ENCODE measurements around the gene WDR48.
"Not testable (repeated sequence)": the region's sequence is repeated elsewhere in the genome, so short reads cannot be mapped to it uniquely, and the experiment has no call there.

WDR48 gene

DNA sequence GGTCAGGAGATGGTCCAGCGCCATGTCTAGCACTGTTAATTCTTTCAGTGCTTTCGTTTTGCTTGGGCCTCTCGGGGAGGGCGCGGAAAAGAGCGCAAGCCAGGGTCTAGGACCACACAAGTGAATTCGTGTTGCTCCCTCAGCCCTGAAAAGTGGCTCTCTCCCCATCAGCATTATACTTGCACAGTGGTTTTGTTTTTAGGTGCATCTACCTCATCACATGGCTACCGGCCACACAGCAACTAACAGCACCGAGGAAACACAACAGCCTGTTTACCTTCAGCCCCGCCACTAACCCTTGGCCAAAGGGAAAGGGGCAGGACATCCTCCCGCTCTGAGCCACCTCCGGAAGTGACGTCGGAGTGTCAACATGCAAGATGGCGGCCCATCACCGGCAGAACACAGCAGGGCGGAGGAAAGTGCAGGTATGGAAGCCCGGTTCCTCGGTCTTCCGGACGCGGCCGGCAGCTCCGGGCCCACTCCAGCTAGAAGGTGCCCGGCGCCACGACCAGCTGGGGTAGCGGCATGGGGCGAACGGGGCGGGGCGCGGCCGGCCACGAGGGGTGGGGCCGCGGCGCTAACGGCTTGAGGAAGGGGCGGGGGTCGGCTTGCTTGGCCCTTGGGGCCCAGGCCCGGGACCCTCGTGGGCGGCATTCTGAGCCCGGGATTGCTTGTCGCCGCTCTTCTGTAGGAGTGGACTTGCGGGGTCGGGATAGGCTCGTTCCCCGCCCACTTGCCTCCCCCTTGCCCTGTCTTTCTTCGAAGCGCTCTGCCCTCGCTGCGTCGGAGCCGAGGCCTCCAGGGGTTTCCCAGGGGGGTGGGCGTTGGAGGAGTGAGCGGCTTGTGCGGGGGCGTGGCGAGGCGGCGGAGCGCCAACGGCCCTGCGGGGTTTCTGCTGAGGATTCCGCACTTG, at the start of gene WDR48, which contains the start of gene SCN11A:
Gene WDR48, plus strand, starts transcription at position 368 of the 913 bp plus-strand sequence. Its CDS starts 10 bp downstream, at position 378.
Gene SCN11A, minus strand, starts transcription at position 296 of the 913 bp plus-strand sequence. CDS start 101,582 bp downstream, outside the sequence.
- peak; percentile 60 to 97 (median 89) for DNase-seq

DNA sequence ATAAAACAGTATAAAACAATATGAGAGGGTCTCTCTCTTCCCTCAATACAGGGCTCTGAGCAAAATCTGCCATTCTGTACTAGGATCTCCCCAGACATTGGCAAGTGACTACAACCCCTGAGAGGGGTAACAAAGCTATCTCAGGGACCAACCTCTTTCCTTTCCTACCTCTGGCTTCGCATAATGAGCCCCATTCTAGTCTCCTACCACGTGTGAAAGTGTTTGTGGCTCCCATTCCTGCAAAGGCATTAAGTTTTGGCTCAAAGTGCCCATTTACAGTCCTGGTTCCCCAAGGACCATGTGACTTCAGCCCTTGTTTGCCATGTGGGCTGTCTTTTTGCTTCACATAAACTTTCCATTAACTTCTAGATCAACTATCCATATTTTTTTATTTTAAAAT, 46.5 kb upstream of the WDR48 start:
- no peak for DNase-seq

DNA sequence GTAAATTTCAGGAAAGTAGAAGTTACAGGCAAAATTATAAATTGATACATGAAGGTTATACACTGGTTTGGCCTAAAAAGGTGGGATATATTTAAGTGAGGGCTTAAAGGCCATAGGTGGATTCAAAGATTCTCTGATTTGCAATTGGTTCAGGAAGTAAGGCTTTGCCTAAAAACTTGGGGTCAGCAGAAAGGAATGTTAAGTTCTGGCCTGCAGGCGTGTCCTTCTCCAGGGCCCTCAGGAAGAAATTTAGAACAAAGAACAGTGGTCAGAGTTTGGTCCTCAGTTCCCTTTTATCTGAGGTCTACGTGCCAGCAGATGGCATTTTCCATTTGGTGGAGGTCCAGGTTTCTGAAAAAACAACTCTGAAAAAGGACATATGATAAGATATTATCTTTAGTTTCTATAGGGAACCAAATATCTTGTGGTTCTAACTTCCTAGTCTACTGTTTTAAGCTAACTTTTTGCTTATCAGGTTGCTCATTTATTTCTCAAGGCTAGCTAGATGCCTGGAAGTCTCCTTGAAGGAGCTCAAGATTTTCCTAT, 40.6 kb upstream of the WDR48 start:
- no peak for DNase-seq

DNA sequence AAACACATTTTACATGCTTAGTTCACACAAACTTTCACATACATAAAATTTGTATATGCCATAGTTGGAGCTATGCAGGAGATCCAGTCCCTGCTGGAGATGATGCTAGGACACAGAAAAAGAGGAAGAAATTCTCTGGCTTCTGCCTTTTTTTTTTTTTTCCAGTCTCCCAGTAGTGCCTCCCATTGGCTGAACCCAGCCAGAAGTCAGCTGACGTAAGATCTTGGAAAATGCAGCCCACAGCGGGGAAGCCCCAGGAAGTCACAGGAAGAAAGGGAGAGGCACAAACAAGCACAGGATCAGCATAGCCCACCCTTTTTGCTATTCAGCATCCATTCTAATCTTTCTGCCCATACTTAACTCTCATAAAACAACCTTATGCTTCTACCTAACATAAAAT, 38.5 kb upstream of the WDR48 start:
- DNase-seq: no peak

DNA sequence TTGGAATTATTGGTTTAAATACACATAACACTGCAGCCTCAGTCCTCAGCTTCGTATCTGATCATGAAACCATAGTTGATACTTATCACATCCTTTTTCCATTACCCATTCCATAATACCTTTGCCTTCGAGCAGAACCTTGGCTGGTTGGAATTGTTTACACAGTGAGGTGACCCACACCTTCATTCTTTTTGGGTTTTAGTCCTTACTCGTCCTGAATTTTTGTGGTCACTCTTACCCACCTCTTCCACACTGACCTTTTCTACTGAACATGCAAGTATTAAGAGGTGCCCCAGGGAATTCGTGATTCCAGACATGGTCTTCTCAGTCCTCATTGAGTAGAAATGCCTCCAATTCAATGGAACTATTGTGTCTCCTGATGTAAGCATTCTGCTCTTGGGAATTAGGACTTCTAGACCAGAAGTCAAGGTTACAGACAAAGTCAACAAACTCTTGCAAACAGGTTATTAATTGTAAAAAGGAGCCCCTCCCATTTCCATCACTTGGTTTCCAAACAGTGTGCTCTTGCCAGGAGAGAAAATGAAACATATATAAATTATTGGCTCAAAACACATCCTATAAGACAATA, 37.8 kb upstream of the WDR48 start:
- DNase-seq: no peak

DNA sequence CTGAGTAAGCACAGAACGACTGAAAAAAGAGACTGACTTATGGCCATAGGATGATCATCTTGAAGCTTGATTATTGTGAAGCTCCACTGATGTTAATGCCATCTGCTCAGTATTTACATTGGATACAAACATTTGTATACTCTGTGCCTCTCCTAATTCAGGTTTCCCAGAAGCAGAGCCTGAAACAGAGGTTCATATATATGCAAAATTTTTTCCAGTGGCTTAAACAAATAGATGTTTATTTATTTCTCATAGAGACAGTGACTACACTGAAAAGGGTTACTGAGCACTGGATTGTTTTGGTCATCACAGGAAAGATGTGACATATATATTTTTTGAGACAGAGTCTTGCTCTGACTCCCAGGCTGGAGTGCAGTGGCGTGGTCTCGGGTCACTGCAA, 36.4 kb upstream of the WDR48 start:
- no peak for DNase-seq

DNA sequence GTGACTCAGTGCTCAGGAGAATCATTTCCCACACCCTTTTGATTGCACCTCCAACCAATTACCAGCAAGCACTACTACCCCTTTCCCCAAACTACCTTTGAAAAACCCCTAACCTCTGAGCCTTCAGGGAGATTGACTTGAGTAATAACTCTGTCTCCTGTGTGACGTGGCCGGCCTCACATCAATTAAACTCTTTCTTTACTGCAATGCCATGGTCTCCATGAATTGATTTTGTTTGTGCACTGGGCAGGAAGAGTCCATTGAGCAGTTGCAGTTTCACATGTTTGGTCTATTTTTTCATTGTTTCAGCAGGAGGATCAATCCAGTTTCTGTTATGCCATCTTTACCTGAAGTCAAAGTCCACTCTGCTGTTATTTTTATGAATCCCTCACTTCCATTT, 32.5 kb upstream of the WDR48 start:
- no peak for DNase-seq

DNA sequence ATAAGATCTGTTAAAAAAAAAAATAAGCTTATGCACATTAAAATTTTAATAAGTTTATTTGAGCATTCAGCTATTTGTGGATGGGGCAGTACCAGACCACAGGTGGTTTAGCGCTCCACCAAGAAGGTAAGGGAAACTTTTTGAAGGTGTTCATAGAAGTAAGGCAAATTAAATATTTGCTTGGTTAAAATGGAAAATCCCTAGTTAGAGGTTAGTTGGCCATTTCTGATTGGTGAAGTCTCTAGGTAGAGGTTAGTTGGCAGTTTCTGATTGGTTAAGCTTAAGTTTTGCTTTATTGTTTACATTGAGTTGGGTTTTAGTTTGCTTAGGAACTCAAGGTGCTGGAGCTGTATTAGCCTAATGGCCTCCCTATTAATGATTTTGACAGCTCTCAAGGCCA, 30.8 kb upstream of the WDR48 start:
- DNase-seq: no peak

DNA sequence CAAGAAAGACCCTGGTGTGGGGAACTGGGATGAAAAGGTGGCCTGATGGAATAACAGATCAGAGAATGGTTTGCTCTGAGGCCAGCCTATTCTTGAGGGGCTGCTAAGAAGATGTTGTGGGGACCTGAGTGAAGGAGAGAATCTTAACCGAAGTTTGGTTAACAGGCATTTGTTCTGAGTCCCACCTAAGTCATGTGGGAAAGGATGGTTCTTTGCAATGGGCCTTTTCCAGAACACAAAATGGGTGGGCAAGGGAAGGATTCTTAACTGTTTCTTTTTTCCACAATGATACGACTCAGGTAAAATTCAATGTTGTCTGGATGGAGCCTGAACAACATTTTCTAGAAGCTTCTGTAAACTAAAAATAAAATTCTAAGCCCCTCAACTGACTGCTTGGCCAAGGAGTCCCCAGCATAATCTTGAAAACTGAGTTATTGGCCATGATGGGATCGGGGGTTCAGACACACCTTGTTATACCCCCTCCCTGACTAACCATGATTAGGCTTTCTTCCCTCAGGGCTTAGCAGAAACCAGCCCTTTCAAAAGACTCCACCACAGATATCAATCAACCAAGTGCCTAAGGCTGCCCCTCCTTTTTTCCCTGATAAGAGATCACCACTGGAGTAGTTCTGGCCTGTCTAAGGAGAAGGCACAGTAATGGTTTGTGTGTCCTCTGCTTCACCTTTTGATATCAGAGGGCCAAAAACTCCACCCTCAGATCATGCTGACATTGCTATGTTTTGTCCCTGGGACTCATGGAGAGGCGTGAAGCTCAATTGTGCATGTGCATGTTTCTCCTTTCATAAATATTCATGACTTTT, 30.1 kb upstream of the WDR48 start:
- DNase-seq: no peak

DNA sequence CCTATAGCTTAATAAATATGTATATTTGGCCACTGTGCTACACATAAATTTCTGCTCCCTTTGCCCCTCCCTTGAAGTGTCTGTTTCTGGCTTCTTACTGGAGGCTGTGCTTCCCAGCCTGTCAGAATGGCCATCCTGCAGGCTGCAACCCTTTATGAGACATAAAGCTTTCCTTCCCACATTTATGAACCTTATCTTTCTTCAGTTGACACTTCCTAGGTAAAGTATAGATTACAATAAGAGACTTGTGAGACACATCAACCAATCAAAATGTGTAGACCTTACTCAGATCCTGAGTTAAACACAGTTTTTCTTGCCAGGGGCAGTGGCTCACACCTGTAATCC, 29.6 kb upstream of the WDR48 start:
- DNase-seq: no peak

DNA sequence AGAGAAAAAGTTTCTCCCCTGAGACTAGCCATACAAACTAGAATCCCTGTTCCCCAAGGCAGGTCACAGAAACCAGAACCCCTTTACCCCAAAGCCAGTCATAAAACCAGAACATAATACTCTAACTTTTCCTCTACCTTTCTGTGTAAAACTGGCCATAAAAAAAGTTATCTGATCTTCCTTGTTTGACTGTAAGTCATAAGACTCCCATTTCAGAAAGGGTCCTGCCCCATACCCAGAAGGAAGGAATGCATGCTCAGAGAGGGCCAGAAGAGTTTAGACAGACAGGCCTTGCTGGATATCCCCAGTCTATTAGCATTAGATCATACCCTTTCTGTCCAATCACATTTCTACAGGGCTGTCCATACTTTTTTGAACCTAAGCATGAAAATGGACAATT, 27.3 kb upstream of the WDR48 start:
- DNase-seq: no peak

DNA sequence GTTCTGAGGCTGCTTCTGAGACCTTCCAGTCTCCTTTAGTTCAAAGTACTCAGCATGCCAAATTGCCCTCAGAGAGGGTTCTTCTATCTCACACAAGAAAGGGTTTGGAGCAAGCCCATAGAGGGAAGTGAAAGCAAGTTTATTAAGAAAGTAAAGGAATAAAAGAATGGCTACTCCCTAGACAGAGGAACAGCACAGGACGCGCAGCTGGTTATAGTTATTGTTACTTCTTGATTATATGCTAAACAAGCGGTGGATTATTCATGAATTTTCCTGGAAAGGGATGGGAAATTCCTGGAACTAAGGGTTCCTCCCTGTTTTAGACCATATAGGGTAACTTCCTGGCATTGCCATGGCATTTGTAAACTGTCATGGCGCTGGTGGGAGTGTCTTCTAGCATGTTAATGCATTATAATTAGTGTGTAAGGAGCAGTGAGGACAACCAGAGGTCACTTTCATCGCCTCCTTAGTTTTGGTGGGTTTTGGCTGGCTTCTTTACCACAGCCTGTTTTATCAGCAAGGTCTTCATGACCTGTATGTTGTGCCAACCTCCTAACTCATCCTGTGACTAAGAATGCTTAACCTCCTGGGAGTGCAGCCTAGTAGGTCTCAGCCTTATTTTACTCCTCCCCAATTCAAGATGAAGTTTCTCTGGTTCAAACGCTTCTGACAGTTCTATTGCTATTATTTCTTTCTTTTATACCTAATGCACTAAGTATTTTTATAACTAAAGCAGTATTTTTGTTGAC, 26.4 kb upstream of the WDR48 start:
- DNase-seq: no peak

DNA sequence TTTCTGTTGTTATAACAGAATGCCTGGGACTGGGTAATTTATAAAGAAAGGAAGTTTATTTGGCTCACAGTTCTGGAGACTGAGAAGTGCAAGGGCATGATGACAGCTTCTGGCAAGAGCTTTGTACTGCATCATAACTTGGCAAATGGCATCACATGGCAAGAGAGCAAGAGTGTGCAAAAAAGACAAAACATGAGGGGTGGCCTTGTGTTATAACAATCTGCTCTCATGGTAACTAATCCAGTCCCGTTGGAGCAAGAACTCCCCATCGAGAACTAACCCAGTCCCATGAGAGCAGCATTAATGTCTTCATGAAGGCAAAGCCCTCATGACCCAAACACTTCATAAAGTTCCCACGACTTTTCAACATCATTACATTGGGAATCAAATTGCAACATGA, 23.3 kb upstream of the WDR48 start:
- no peak for DNase-seq

DNA sequence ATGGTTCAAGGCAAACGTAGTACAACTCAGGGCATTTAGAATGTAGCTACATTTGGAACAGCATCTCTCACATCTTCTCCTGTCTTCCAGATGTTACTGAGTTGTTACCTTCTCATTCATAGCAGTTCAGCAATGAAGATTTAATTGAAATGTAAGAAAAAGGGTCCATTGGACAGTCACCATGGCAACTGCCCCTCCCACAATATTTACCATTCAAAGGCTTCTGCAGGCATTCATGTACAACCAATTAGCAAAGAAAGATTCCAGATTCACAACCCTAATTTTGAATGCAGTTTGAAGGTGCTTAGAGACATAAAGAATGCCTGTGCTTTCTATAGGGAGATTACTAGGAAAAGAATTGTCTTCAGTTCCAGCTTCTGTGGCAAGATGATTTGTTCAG, 22.3 kb upstream of the WDR48 start:
- DNase-seq: no peak

DNA sequence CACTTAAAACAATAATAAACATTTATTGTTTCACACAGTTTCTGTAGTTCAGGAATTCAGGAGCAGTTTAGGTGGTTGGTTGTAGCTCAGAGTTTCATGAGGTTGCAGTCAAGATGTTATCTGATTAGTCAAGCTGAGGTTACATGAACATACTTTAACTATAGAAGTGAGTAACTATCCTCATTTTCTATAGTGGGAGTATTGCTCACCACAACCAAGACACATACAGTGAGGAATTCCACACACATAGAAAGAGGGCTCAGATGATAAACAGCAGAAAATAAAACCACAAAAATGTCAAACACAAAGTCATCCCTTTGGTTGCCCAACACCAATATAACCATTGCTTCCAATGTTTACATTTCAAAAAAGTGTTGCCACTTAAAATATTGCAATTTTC, 13.7 kb upstream of the WDR48 start:
- DNase-seq: no peak

DNA sequence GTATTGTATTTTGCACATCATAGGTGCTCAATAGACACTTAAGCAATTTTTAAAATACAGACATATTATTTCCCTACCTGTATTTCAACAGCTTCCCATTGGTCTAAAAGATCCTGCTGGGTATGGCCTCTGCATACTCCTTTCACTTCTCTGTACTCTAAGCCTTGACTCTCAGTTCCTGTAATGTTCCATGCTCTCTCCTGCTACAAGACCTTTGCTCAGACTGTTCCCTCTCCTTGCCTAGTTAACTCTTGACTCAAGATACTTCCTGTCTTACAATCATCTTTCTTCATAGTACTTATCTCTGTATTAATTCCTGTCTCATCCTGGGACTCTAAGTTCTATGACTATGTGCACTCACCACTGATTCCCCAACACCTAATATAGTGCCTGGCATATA, 1.8 kb upstream of the WDR48 start:
- no peak for DNase-seq

DNA sequence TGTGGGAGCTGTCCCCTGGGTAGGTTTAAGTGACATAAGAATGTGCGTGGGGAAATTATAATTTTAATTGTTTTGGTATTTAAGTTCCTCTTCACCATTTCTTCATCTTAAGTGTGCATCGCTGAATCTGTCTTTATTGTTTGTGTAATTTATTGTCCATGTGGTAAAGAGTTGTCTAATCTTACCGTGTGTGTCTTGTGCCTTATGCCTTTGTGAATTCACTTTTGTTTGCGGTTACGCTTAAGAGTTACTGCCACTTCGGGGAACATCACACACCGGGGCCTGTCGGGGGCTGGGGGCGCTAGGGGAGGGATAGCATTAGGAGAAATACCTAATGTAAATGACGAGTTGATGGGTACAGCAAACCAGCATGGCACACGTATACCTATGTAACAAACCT, 767 bp downstream of the WDR48 start:
- no peak for DNase-seq

DNA sequence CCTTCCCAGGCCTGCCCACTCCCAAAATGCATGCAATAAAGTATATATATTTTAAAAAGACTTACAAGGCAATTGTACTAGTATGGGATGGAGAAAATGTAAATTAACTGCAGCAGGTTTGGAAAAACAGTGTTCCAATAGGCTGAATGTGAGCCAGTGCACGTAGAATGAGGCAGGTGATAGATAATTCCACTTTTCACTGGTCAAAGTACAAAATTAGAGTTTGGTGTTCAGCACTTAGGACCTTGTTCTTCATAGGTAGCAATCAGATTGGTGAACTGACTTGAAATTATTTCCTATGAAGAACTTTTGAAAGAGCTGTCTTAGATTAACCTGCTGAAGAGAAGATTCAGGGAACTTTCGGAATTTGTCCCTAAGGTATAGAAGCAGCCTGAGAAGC, 1.9 kb downstream of the WDR48 start:
- DNase-seq: no peak

DNA sequence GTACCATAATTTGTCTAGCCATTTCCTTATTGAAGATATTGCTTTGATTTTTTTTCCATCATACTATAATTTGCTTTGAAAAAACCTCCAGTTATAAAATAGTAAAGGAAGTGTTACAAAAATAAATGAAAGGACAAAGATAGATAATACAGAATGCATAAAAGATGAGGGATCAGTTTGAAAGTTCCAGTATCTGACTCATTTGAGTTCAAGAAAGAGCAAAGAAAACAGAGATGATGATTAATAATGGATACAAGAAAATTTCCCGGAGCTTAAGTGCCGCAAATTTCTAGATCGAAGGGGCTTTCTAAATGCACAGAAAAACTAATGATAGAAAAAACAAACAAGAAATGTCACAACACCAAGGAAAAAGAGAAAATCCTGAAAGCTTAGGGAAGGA, 4.3 kb downstream of the WDR48 start:
- no peak for DNase-seq

DNA sequence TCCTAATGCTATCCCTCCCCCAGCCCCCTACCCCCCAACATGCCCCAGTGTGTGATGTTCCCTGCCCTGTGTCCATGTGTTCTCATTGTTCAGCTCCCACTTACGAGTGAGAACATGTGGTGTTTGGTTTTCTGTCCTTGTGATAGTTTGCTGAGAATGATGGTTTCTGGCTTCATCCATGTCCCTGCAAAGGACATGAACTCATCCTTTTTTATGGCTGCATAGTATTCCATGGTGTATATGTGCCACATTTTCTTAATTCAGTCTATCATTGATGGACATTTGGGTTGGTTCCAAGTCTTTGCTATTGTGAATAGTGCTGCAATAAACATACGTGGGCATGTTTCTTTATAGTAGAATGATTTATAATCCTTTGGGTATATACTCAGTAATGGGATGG, 9.4 kb downstream of the WDR48 start:
- DNase-seq: not testable (repeated sequence)

DNA sequence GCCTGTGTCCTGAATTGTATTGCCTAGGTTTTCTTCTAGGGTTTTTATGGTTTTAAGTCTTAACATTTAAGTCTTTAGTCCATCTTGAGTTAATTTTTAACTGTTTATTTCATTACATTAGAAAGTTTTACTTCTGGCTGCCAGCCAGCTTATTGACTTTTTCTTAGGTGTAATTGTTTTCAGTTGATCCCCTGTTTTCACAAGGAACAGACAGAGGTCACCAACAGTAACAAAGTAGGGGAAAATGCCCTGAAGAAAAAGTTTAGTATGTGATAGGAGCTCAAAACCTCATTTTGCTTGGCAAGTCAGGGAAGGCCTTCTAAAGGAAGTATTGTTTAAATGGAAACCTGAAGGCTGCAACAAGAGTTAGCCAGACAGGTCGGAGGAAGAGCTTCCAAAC, 10.4 kb downstream of the WDR48 start:
- no peak for DNase-seq

All from nucleus accumbens (tissue), 56 donors.